NCI-H1694 (cell line): Measurements from ENCODE around the gene NES.

ENCODE experiments used
- DNase-seq: peaks from one replicate; lab custom pipeline; 2025; lab: John Stamatoyannopoulos, UW

Gene NES, protein sequence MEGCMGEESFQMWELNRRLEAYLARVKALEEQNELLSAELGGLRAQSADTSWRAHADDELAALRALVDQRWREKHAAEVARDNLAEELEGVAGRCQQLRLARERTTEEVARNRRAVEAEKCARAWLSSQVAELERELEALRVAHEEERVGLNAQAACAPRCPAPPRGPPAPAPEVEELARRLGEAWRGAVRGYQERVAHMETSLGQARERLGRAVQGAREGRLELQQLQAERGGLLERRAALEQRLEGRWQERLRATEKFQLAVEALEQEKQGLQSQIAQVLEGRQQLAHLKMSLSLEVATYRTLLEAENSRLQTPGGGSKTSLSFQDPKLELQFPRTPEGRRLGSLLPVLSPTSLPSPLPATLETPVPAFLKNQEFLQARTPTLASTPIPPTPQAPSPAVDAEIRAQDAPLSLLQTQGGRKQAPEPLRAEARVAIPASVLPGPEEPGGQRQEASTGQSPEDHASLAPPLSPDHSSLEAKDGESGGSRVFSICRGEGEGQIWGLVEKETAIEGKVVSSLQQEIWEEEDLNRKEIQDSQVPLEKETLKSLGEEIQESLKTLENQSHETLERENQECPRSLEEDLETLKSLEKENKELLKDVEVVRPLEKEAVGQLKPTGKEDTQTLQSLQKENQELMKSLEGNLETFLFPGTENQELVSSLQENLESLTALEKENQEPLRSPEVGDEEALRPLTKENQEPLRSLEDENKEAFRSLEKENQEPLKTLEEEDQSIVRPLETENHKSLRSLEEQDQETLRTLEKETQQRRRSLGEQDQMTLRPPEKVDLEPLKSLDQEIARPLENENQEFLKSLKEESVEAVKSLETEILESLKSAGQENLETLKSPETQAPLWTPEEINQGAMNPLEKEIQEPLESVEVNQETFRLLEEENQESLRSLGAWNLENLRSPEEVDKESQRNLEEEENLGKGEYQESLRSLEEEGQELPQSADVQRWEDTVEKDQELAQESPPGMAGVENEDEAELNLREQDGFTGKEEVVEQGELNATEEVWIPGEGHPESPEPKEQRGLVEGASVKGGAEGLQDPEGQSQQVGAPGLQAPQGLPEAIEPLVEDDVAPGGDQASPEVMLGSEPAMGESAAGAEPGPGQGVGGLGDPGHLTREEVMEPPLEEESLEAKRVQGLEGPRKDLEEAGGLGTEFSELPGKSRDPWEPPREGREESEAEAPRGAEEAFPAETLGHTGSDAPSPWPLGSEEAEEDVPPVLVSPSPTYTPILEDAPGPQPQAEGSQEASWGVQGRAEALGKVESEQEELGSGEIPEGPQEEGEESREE (N-terminal part only)

DNA sequence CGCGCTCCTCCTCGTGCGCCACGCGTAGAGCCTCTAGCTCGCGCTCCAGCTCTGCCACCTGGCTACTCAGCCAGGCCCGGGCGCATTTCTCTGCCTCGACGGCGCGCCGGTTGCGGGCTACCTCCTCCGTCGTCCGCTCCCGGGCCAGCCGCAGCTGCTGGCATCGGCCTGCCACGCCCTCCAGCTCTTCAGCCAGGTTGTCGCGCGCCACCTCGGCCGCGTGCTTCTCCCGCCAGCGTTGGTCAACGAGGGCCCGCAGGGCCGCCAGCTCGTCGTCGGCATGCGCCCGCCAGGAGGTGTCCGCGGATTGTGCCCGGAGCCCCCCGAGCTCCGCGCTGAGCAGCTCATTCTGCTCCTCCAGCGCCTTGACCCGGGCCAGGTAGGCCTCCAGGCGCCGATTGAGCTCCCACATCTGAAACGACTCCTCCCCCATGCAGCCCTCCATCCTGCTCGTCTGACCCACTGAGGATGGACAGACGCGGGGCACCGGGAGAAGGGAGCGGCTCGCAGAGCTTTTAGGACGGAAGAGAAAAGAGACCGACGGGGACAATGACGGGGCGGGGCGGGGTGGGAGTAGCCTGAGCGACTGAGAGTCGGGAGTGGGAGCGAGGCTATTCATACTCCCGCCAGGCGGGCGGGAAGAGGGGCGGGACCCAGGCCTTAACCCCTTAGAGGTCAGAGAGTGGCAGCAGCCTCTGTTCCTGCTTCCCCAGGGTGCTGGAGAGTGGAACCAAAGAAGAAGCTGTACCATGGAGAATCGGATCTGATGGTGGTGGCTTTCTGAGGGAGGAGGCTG, at the start of gene NES:
TSS of gene NES (minus strand) at position 588 of the 796 bp plus-strand sequence. CDS start at position 445, 143 bp downstream.
- peak; percentile 42 for DNase-seq

DNA sequence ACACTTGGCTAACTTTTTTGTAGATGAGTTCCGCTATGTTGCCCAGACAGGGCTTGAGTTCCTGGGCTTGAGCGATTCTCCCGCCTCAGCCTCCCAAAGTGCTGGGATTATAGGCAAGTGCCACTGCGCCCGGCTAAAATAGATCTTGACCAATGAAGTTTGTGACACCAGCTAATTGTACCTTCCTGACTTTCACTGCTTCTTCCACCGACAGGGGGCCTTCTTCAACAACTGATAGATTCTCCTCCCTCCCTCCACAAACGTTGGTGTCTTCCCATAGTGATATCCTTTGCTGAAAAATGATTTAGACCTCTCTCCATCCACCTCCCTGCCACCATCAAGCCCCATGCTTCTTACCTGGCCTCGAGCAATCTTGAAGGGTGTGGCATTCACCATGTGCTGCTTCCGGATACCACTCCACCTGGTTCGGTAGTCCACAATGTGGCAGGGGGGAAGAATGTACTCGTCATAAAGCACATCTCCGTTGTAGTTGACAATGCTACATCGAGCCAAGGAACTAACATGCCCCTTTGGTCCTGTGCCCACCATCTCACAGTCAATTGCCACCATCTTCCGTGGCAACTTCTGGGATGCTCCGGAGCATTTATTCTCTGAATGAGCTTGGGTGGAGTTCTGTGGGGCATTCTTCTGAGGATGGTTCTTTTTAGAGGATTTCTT, 49.5 kb upstream of the NES start:
- DNase-seq: peak; percentile 63

DNA sequence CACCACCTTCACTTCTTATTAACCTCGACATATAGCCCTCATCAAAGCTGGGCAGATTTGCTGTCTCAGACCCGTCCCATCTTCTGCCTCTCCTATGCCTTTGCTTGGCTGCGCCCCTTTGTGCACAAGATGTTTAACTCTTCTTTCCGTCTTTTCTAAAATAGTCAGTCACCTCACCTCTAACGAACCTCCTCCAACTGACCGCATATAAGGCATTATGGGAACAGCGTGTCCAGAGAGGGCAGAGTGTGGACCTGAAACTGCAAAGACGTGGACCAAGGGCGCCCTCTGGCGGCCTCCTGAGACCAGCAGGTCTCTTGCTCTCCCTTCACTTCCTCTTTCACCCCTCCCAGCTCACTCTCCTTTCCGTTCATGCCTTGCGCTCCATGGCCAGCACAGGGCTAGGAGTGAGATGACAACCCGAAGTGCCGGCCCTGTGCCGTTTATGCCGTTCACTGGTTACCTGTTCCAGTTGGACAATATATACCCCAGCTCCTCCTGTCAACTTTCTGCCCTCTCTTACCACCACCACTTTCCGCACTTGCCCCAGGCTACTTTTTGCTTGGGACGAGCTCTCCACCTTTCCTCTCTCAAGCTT, 48.6 kb upstream of the NES start:
- peak; percentile 80 for DNase-seq

DNA sequence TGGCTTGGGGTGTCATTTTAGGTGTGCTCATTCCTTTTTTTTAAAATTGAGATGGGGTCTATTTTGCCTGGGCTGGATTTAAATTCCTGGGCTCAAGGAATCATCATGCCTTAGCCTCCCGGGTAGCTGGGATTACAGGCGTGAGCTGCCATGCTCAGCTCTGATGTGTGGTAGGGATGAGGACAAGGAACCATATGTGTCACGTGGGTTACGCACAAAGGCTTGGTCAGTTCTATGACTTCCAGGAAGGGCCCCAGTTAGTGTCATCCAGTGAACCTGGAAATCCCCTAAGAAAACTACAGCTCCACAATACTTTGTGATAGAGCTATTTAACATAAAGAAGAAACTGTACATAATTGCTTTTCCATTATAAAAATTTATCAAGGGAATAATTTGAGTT, 44.3 kb upstream of the NES start:
- DNase-seq: no peak

DNA sequence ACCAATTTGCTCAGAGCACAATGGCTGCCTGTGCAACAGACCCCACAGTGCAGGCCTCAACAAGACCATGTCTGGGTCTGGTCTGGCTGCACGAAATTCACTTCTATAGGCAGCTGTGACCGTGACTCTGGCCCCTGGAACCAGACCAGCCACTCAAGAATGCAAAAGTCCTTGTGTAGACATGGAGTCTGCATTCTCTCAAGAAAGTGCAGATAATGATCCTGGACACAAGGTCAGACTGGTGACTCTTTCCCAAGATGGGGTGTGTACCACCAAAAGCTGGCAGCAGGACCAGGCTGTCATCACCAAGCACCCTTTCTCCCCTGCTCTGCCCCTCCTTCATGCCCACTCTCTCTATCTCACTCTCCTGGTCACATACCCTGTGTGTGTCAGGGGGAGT, 43.9 kb upstream of the NES start:
- DNase-seq: no peak

DNA sequence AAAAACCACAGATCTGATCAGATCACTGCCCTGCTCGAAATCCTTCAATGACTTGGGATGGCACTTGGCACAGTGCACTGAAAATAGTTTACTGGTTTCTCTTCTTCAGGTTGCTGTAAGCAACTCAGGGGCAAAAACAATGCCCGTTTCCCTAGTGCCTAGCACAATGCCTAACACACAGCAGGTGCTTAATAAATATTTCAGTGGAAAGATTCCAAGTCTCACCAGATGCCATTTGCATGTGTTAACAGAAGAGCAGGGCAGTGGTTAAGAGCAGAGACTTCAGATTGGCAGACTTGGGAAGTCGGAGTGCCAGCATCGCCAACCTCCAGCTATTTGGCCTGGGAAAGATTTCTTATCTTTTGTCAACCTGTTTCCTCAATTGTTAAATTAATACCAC, 40.1 kb upstream of the NES start:
- DNase-seq: peak; percentile 39

DNA sequence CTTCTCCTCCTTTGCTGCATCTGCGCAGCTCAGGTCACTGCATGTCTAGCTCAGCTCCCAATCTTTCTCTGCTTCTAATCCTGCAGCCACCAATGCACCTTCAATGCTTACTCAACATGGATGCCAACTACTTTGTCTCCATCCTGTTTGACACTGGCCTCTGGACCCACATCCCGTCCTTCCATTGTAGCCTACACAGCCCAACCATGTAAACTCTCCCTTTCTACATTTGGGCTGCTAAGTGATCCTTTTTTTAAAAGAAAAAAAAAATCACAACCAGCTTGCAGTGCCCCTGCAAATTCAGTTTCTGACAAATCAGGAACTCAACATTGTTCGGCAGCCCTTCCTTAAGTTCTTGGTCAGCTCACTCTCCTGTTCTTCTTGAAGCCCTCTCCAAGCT, 37.6 kb upstream of the NES start:
- DNase-seq: no peak

DNA sequence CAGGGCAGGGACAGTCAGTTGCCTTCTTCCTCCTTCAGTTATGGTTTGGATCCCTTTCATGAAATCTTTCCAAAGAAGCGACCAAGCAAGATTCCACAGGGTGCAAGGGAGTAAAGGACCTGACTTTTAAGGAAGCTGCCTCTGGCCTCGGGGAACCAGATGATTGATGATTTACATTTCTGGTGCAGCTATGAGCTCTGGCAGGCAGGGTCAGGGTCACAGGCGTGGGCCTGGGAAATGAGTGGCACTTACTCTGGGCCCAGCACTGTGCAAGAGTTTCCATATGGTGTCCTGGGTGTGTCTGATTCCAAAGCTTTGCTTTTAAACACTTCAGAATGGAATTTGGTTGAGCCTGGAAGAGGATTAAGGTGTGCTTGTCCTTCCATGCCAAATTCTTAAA, 35.4 kb upstream of the NES start:
- no peak for DNase-seq

DNA sequence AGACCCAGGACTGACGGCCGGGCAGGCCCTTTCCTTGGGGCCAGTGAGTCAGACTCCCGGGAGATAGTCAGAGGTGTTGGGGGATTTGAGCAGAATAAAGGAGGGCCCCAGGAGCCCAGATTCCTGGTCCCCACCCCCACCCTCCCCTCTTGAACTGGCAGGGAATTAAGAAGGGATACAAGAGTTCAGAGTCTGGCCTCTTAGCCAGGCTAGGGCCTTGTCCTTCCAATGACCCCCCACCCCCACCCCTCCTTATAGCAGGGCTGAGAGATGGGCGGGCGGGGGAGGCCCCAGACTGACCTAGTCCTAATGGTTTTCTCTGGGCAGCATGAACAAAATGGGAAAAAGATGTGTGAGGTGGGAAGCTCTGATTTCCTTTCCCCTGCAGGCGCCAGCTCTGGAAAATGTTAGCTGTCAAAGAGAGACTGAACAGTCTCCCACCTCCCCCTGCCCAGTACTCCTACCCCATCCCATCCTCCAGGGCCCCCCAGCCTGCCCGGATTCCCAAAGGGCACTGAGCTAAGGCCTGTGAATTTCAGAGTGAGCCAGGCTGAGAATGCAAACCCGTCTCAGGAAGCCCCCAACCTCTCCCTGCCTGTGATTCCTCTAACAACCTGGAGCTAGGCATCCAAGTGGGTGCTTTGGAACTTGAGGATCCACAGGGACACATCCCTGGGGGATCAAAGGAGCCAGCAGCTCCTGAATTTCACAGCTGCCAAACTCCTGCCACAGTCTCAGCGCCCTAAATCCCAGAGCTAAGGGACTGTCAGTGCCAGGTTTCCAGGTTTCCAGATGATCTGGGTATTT, 34.0 kb upstream of the NES start:
- no peak for DNase-seq

DNA sequence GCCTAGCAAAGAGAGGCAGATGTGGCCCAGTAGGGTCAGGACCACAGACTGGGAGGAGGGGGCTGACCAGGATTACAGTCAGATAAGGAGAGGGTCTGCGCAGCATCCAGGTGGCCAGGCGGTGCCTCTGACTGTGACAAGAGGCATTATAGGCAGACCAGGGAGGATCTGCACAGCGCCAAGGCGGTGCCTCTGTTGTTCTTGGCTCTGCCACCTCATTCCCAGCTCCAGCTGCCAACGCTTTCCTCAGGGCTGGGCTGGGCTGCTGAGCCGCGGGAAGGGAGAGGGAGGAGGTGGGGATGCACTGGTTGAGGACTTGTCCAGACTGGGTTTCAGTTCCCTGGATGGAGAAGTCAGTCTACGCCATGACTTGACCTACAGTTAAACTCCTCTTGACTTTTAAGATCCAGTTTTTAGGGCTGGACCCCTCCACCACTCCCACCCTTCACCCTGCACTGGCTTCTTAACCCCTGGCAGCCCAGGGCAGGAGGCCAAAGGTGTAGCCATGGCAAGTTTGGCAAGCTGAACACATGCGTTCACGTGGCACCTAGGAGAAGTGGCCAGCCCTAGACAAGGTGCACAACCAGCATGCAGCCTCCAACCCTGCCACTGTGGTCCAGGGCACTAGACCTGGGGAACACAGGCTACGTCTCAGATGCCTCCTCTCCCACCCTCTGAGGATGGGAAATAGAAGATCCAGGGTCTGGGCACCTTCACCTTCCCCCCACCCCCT, 32.7 kb upstream of the NES start:
- peak; percentile 93 for DNase-seq

DNA sequence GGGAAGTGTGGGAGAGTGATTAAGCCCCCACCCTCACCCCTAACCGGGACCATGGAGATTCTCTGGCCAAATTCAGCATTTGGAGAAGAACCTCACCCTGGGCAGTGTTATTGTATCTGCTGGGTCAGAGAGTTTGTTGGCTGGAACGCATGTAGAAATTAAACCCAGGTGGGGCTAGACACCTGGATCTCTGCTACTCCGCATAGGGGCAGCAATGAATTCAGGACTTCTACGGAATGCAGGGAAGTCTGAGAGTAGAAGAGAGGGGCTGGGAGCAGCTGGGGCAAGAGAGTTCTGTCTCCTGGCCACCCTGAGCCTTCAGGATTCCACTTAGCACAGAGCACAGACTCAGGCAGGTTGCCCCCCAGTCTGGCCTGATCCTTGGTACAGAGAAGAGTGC, 31.8 kb upstream of the NES start:
- DNase-seq: no peak

DNA sequence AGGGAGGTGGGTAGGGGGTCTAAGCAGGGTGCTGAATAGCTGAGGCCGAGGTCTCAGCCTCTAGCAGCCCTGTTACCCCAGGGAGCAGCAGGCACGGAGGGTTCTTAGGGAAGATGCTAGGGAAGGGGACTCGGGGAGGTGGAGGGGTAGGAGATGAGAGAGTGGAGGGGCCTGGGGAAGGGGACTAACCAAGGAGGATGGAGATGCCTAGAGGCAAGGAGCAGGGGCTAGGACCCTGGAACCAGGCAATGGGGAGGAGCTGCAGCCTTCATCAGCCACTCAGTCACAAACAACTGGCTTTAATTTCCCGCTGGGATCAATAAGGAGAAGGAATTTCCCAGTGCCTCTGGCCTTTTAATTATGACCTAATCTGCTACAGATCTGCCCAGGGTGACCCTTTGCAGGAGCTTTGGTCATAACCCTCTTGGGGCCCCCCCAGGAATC, 31.0 kb upstream of the NES start:
- no peak for DNase-seq

DNA sequence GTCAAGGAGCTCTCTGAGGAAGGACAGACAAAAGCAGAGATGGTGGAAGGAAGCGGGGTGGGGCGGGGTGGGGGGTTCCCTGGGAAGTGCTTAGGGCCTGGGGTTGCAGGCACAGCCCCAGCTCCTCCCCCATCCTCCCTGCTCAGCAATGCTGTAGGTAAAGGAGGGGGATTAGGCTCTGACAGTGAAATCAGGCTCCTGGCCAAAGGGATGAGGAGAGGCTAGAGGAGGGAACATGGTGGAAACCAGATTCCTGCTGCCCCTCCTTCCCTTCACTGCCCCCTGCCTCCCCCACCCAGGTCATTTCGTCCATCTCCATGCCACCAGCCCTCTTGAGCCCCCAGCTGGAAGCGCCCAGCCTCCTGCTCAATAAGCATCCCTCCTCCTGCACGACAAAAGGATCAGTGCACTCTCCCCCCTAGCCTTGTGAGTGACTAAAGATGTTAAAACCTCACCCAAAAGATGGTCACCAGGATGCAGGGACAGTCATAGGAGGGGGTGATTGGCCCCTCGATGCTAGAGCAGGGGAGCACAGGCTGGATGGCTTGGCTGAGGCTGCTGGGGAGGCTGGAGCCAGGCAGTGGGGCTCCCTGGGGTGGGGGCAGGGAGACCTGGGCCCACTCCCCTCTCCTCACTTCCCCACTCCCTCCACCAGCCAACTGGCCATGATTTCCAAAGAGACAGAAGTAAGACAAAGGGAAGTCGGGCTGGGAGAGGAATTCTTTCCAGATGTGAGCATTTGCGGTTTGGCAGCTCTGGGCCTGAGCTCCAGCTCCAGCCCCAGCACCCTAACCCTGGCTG, 30.4 kb upstream of the NES start:
- DNase-seq: no peak

DNA sequence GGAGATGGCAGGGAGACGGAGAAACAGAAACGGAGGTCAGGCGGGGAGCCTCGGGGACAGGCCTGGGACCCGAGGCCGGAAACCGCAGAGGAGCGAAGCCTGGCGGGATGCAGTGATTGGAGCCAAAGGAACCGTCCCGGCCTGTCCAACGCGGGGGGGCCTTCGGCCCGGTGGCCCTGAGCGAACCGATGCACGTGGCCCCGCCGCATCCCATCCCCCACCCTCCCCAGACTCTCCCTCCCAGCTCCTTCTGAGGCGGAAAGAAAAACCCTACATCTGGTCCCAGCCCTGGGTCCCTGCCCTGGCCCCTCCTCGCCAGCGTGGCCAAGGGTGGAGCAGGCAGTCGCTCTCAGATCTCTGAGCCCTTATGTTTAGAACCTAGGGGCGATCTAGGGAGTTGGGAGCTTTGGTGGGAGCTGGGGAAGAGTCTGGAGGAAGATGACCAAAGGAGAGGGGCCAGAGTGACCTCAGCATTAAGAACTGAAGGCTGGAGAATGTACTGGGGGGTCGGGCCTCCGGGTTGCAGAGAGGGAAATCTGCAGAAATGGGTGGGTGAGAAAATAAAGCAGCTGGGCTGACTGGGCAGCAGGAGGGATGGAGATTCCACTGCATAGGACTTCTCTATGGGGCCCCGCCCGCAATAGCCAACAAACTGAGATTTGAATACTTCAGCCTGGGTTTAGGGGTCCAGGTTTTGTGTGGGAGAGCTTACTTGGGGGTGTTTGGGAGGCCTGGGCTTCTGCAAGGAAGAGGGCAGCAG, 29.6 kb upstream of the NES start:
- DNase-seq: no peak

DNA sequence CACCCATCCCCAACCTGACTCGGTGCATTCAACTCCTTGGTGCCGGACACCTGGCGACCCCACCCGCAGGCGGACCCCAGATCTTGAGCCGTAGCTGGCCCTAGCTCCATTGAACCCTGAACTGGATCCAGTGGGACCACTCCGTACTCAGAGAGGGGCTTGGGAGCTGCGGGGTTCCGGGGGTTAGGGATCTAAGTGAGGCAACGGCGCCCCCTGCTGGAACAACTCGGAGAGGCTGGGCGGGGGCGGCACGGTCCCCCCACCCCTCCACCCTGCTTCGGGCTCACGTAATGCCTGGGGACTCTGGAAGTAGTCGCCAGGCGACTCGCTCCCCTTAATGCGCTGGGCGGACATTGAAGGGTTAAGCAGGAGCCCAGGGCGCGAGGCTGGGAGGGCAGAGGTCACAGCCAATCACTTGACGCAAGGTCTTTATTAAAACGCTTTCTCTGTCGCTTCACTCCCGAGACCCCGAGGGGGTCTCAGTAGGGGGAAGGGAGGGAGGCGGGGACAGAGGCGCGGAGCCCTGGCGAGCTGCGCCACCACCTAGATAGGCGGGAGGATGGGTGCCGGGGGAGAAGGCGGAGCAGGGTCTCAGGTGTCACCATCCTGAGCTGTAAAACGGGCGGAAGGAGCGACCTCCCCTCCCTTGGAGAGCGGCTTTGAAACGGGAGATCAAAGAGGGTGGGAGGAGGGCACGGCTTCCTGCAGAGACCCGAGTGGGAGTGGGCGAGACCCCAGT, 28.9 kb upstream of the NES start:
- DNase-seq: peak; percentile 72

DNA sequence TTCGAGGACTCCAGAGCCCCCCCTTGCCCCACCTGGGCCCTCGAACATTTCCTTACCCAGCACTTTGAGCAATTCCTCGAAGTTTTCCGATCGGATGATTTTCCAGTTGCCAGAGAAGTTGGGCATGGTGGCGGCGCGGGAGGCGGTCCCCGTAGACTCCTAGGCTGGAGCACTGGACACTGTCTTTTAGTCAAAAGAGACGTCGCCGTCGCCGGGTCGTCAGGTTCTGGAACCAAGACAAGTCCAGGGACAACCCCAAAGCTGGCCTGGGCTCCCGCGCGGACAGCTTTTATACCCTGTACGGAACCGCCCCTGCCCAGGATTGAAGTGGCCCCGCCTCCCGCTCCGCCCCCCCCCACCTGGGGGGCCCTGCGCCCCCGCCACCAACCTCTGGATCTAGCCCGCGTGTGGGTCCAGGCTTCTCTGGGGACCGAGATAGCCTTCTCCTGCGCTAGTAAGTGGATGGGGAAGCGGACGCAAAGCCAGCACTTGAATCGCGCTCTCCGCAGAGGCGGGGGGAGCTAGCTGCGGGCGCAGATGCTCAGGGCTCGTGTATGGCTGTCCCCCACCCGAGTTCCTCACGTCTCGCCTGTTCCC, 28.2 kb upstream of the NES start, which contains the start of gene CRABP2:
TSS of gene CRABP2 (minus strand) at position 263 of the 597 bp plus-strand sequence. CDS start at position 126, 137 bp downstream.
- peak; percentile 72 for DNase-seq
